GM18505 (cell line): ENCODE measurements around the gene TMPRSS5.

ENCODE experiments used
- ATAC-seq: cut with Tn5 transposase; IDR thresholded peaks from one replicate; pipeline ENCODE4 v1.9.1; 2021; ENCODE audit not compliant: unreplicated experiment
- POLR2A ChIP-seq: IDR thresholded peaks from 4 replicates; pipeline ENCODE4 v1.6.1; 2011; ENCODE audit warnings: borderline replicate concordance; ENCODE audit not compliant: insufficient read depth, insufficient read length; ENCODE audit errors: extremely low read depth

TMPRSS5 gene

DNA sequence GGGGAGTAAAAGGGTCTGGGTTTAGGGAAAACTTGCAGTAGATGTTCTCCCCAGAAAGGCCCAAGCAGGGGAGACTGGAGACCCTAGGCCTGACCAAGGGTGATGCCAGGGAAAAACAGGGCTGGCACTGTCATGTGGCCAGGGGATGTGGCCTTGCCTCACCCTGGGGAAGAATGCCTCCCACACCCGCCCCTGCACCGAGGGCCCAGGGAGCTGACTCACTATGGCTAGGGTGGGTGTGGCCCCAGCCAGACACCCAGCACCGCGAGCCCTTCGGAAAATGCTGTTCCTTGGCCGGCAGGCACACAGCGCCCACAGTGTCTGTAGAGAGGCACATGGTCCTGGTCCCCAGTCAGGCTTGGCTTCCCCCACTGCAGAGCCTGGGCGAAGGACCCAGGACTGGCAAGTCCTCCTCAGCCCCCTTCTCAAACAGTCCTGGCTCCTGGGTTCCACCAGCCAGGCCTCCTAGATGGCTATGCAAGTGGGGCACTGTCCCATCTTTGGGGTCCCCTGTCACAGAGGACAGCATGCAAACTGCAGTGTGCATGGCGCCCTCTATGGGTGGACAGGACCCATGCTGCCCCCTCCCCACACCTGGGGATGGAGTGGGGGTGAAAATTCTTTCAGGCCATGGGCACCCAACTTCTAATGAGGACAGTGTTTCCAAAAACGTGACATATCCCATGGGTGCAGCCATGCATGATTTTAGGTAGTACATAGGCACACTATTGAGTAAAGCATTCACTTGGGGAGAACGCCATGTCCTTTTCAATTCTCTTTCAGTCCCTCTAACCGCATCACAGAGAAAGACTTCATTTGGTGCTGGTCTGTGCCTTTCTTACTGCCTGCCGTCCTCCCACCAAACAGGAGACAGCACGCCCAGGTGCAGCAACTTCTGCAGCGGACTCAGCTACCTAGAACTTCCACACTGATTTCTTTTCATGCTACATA lies 15.2 kb downstream of the TMPRSS5 start:
- no peak for ATAC-seq
- TF ChIP-seq POLR2A: no peak

DNA sequence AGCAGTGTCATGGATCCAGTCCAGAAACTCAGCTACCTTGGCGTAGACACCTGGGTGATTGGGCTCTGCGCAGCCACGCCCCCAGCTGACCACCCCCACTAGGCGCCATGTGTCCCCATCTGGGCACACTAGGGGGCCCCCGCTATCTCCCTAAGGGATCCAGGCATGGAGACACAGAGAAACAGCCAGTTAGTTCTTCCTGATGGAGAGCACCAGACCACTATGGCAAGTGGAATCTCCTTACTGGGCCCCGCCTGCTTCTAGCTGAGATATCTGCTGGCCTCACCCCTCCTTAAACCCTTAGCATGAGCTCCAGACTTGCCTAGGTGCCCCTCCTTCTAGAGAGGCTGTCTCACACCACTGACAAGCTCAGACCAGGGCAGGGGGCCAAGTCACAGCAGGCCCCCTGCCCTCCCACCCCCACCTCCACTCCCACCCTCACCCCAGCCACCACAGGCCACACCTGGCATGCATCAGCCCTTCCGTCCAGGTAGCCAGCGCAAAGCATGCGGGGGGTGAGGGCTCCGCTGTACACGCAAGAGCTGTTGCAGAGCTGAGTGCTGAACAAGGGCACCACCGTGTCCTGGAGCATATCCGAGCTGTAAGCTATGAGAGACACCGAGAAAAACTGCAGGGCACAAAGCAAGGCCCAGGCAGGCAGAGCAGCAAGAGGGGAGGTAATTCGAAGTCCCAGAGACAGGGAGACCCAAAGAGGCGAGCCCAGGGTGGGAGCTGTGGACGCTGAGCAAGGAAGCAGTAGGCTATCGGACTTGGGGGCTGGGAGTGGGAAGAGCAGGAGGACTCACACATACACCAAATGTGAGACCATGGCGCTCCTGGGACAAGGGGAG lies 16.1 kb downstream of the TMPRSS5 start:
- TF ChIP-seq POLR2A: no peak
- ATAC-seq: no peak

DNA sequence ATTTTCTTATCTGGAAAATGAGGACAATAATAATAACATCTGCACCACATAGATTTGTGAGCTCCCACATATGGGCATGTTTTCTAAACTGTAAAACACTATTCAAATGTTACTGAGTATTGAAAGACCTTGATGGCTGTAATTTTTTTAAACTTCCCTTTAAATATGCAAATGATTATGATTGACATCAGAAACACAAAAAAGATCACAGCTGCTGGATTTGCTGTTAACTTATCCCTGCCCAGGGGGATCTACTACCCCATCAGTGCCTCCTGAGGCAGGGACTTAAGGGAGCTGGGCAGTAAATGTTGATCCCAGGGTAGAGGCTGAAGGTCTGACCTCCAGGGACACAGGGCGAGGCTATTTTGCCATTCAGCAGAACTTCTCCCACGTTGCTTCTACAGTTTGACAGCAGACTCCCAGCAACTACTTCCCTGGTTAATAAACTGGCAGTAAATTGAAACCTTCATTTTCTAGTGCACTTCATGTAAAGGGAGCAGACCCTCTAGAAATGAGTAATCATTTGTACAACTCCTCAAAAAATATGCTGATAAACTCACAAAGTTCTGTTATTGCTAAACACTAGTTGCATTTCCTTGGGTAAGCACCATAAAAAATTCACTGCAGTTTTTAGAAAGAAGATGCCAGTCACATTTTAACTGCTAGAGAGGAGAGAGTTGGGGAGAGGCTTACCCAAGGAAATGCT lies 20.3 kb downstream of the TMPRSS5 start:
- ATAC-seq: no peak
- TF ChIP-seq POLR2A: no peak

DNA sequence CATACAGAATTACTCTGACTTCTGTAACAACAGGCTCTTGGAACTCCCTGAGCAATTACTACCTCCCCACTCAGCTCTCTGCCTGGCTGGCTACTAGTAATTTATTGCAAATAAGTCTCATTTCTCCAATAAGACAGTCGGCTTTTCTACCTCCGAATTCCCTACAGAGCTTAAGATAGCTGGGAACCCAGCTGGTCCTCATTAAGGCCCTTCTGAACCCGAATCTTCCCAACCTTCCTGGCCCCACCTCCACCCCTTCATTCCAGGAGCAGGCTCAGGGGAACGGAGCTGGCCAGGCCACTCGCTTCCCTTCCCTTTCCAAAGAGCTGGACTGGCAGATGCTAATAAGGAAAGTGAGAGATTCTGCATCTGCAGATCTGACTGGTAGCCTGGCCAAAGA lies 21.6 kb downstream of the TMPRSS5 start:
- TF ChIP-seq POLR2A: no peak
- ATAC-seq: no peak

DNA sequence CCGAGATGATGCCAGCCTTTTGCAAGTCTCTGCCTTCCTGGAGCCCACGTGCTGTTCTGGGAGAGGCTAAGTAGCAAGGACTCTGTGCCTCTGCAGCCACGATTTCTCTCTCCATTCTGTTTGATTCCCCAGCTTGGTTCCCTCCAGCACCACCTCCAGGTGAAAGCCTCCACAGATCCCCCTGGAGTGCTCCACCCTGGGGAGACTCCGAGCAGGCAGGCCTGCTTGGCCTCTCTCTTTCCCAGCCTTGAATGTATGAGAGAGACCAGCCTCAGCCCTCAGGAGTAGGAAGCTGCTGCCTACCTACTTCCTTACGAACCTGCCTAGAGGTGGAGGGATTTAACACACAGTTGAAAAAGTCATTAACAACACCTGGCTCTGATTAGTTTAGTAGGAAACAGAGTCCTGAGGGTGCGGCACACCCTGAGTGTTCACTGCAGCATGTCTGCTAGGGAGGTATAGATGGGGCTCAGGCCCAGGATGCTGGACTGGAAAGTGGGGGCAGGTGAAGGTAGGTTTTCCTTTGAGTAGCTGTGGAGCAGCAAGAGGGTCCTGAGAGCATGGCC lies 22.5 kb downstream of the TMPRSS5 start:
- no peak for TF ChIP-seq POLR2A

DNA sequence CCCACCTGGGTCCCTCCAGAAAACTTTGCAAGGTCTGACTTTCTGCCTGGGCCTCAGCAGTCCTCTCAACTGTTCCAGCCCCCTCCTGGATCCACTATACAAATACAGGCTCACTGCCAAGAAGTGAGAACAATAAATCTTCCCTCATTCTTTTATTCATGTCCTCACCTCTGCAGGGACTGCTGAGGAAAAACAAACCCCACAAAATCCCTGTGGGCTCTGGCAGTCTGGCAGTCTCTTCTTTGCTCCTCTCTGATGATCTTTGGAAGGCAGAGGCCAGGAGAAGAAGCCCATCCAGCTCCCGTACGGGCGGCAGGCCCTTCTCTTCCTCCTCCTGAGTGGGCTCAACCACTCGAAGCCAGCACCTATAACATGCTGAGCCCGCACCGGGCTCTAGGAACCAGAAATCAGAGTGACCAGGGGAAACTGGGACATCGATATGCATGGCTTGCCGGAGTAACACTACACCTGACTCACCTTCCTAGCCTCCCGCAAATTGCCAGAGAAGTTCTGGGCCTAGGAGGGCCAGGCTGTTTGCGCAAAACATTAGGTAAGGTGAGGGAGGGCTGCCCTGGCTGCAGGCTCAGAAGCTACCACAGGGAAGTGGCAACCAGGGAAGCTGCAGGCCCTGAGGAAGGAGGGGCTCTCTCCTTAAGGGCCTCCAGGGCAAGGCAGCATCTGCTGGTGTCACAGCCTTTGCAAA lies 24.2 kb downstream of the TMPRSS5 start:
- ATAC-seq: no peak
- no peak for TF ChIP-seq POLR2A

More for the DNA sequence above, 22.5 kb downstream of the TMPRSS5 start:
- ATAC-seq: no peak

DNA sequence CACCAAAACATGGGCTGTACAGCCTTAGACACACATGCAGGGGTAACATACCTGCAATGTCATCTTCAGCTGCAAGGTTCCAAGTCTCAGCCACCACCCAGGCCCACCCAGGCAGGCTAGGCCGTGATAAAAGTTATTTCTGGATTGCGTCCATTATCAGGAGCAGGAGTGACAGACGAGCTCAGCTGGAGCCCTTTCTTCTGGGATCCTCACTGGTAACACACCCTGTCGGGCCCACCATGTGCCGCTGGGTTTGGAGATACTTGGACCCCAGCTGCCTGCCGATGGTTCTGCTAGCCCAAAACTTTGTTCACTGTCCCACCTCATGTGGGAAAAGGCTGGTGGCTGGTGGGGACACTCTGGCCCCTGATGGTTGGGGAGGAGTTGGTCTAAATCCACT lies 24.8 kb downstream of the TMPRSS5 start:
- no peak for TF ChIP-seq POLR2A
- no peak for ATAC-seq

DNA sequence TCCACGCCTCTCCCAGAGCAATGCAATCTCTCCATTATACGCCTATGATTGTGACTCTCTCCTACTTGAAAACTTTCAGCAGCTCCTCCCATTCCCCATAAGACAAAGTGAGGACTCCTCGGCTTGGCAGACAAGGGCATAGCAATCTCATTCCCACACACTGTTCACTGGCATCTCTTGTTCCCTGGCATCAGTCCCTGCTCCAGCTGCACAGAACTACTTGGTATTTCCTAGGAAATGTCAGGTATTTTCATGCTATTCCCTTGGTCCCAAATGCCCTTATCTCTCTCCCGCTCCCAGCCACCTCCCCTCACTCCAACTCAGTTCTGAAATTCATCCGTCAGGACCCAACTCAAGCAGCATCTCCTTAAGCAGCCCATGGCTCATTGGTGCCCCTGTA lies 28.4 kb downstream of the TMPRSS5 start:
- ATAC-seq: no peak
- no peak for TF ChIP-seq POLR2A

DNA sequence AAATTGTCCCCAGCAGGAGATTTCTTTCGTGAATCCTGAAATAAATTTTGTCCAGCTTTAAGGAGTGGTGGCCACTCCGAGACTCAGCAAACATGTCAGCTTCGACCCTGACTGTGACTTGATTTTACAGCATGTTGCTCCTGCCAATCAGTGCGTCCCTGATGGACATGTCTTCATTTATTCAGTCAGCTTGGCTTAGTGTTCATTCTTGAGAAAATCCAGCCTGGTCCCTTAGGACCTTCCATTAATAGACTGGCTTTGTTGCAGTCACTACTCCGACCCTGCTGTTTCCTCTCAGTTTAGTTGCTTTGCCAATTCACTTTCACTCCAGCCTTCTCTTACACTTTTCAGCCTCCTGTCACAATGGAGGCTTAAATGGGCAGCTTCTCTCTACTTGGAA lies 30.5 kb downstream of the TMPRSS5 start:
- no peak for ATAC-seq
- no peak for TF ChIP-seq POLR2A

DNA sequence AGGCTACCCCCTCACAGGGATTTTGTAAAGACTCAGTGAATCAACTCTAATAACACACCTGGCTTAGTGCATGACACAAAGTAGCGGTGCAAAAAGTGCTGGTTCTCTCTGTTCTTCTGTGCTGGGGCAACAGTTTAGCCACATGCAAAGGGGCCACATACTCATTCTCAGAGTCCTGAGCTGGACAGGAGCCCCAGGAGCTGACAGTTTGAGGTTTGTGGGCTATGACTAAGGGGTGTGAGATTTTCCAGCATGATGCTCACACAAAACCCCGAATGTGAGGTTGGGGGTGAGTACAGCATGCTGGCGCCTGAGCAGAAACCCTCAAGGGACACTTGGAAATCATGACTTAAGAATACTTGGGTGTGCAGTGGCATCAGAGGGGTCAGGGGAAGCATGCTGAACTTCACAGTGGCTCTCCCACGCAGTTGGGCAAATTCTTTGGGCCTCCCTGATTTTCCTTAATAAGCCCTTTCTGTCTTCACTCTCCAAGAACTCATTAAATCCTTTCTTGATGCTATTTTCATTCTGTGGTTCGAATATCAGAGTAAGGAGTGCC lies 31.0 kb downstream of the TMPRSS5 start:
- ATAC-seq: peak; percentile 84
- TF ChIP-seq POLR2A: no peak

DNA sequence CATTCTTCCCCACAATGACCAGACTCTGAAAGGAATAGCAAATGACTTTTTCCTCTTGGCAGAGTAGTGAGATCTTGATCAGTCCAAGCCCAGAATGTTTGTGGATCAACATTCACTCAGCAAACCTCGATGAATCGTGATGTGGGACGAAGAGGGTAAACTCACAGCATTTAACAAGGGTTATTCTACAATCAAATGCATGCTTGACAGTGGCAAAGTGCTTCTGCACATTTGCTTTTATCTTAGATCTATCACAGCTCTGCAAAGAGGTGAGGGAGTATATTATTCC lies 31.8 kb downstream of the TMPRSS5 start:
- no peak for ATAC-seq
- TF ChIP-seq POLR2A: no peak
